ENCODE measurements around the gene CUX1.

DNA sequence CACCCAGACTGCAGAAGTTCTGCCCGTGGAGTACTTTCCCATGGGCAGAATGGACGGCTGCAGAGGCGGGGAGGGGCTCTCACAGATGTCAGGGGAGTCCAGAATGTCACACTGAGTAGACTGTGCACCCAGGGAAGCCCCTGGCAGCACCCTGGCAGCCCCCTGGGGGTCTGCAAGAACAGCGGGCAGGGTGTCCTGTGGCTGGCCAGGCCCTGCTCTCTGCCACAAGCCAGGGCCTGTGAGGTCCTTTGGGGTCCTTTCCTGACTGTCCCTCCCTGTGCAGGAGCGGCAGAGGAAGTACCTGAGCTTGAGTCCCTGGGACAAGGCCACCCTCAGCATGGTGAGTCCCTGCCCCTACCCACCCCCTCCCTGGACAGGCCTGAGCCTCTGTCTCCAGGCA is 463.1 kb downstream of the CUX1 start:
- no peak for TF ChIP-seq EZH2 (optimal IDR thresholded peaks at IDR 0.05; ENCODE audit: low read depth, low read length)
- TF ChIP-seq, protein P1, sequence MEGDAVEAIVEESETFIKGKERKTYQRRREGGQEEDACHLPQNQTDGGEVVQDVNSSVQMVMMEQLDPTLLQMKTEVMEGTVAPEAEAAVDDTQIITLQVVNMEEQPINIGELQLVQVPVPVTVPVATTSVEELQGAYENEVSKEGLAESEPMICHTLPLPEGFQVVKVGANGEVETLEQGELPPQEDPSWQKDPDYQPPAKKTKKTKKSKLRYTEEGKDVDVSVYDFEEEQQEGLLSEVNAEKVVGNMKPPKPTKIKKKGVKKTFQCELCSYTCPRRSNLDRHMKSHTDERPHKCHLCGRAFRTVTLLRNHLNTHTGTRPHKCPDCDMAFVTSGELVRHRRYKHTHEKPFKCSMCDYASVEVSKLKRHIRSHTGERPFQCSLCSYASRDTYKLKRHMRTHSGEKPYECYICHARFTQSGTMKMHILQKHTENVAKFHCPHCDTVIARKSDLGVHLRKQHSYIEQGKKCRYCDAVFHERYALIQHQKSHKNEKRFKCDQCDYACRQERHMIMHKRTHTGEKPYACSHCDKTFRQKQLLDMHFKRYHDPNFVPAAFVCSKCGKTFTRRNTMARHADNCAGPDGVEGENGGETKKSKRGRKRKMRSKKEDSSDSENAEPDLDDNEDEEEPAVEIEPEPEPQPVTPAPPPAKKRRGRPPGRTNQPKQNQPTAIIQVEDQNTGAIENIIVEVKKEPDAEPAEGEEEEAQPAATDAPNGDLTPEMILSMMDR (IDR thresholded peaks at IDR 0.05; ENCODE audit: low read length), result no peak

Data from MM.1S (cell line).